ENCODE measurements around the gene TRIP11. TPM values are rescaled to one million over a fixed set of nuclear protein-coding genes. Genes with fewer than 3 reads are reported as not detected.

The TRIP11 gene
- total RNA-seq, 1 experiment from 2014 or later = 12.1 TPM

DNA sequence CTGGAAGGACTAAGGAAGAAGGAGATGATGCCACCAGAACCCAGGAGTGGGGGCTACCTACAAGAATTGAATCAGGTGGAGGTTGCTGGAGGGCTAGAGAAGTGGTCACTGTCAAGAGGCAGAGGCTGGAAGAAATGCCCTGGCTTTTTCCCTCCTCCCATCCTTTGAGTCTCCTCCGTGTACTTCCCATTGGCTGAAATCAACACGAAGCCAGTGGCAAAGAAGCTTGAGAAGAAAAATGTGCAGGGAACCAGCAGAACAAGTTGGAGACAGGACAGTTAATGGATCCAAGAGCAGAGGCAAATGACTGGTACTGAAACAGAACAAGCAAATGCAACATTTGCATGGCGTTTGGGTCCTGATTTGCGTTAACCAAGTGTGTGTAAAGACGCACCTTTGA lies 83.2 kb downstream of the TRIP11 start:
- Histone ChIP-seq H3K4me3 (ENCODE audit: insufficient read depth, low read depth, low read length) (no peak overlapping the region), H3K27me3 (ENCODE audit: control insufficient read depth, insufficient read depth, low read length) (no peaks in the 10 kb centered on the region), H3K36me3 (replicated peaks; ENCODE audit: control insufficient read depth, insufficient read depth, low read length) (no peaks in the 10 kb centered on the region)
- DNase-seq = no peak

DNA sequence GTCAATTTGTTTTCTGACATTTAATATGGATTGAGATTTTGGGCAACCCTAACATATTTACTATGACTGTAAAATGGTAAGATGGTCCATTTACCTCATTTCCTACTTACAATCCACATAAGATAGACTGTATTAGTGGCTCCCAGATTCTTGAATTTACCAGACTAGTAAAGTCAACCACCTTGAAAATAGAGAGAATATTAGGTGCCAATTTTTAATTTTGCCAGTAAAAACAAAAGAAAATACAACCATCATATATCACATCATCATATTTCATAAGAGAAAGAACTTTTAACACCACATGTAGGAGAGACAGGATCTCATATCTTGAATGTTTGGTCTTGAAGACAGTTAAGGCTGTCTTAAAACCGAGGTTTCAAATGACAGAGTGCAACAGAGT lies 84.7 kb downstream of the TRIP11 start:
- Histone ChIP-seq H3K4me3 (ENCODE audit: insufficient read depth, low read depth, low read length) (no peak overlapping the region), H3K36me3 (replicated peaks; ENCODE audit: control insufficient read depth, insufficient read depth, low read length) (no peaks in the 10 kb centered on the region), H3K27me3 (ENCODE audit: control insufficient read depth, insufficient read depth, low read length) (no peaks in the 10 kb centered on the region)
- DNase-seq = no peak

DNA sequence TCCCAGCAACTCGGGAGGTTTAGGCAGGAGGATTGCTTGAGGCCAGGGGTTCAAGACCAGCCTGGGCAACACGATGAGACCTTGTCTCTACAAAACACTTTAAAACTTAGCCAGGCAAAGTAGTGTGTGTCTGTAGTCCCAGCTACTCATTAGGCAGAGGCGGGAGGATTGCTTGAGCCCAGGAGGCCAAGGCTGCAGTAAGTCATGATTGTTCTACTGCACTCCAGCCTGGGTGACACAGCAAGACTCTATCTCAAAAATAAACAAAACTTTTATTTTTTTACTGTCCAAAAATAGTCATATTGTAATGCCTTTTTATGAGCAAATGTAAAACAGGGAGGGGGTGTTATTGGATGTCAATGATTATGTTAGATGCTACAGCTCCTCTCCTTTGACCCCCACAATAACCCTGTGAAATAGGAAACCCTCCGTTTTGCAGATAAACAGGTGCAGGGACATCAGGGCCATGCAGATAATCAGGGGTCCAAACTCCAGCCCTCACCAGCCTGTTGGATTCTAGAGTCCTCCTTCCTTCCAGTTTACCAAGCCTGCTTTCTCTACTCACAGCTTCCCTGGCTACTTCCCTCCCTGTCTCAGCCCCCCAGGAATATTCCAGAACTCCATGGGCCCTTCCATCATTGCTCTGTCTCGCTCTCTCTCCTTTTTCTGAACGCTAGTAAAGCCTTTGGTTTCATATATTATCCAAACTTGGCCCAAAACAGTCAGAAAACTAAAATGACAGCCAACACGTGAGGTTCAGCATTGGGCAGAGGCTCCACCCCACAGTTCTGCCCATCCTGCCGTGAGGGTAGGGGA lies 86.5 kb downstream of the TRIP11 start:
- H3K36me3 ChIP-seq (replicated peaks; ENCODE audit: control insufficient read depth, insufficient read depth, low read length) = no peaks in the 10 kb centered on the region
- DNase-seq = no peak
- H3K27me3 ChIP-seq (ENCODE audit: control insufficient read depth, insufficient read depth, low read length) = no peaks in the 10 kb centered on the region
- no peak overlapping the region for H3K4me3 ChIP-seq (ENCODE audit: insufficient read depth, low read depth, low read length)

DNA sequence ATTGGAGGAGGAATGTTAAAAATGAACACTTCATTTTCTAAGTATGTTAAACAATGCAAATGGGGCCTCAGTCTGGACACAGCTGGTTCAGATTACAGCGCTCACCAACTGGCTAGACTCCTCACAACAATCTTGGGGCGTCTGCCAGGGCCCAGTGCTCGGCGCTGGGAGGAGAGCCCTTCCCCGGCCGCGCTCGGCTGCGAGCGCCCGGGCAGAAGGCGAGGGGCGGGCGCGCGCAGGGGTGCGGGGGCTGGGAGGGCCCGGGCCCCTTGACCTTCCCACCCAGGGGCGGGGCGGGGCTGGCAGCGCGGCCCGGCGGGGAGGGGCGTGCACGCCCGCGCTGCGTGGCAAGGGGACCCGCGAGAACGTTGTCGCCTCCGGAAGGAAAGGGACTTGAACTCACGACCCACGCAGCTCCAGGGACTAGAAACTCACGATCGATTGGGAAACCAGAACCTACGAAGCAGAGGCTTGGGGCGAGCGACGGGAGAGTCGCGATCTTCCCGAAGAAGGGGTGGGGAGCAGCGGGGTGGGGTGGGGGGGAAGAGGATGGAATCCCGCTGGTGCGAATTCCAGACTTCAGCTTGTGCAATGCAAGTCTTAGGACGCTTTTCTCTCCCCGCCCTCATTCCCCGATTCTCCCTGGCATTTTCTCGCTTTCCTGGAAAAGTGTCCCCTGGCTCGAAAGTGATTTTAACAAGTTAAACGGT lies 92.2 kb downstream of the TRIP11 start, which contains the start of gene FBLN5:
Gene FBLN5, minus strand, starts transcription at position 220 of the 710 bp plus-strand sequence. CDS start 465 bp downstream, outside the sequence.
- DNase-seq = peak; percentile 92
- Histone ChIP-seq H3K4me3 (ENCODE audit: insufficient read depth, low read depth, low read length) (peak within 1 kb of the TSS; percentile 44), H3K27me3 (ENCODE audit: control insufficient read depth, insufficient read depth, low read length) (peaks cover 19% of the 10 kb centered on the region)

DNA sequence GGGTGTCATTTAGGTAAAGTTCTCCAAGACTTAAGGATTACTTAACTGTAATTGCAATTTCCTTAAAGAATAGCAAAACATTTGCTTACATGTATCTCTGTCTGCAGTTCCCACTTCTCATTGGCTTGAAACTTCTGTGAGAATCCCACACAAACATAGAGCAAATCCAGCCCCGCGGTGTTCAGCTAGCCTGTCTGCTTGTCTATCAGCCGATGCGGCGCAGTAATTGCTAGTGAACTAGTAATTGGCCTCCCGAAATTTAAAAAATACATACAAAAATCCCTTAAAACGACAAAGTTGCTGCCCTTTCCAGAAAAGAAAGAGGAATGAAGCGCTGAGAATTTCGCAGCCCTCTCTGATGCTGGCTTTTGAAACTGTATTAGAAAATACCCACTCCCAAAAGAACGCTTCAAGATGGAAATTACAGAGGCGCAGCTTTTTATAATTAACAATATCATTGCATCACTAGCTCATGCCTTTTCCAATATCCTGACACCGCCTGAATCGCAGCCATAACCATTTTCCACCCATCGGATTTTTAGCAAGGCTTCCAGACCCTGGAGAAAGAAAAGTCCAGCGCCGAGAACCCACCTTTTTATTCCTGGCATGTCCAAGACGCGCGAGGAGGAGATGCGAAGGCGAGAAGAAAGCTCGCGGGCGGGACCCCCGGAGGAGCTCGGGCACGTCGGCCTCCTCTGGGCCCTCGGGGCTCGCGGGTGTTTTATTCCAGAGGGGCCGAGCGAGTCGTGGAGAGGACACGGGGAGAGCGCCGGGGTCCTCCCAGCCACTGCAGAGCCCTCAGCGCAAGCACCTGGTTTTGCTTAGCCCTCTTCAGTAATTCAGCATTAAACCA lies 93.0 kb downstream of the TRIP11 start:
- DNase-seq = no peak
- Histone ChIP-seq H3K4me3 (ENCODE audit: insufficient read depth, low read depth, low read length) (peak overlapping the region; percentile 44), H3K36me3 (replicated peaks; ENCODE audit: control insufficient read depth, insufficient read depth, low read length) (no peaks in the 10 kb centered on the region), H3K27me3 (ENCODE audit: control insufficient read depth, insufficient read depth, low read length) (peaks cover 19% of the 10 kb centered on the region)

More for the DNA sequence above, 92.2 kb downstream of the TRIP11 start, which contains the start of gene FBLN5:
- H3K36me3 ChIP-seq (replicated peaks; ENCODE audit: control insufficient read depth, insufficient read depth, low read length) = no peaks in the 10 kb centered on the region

DNA sequence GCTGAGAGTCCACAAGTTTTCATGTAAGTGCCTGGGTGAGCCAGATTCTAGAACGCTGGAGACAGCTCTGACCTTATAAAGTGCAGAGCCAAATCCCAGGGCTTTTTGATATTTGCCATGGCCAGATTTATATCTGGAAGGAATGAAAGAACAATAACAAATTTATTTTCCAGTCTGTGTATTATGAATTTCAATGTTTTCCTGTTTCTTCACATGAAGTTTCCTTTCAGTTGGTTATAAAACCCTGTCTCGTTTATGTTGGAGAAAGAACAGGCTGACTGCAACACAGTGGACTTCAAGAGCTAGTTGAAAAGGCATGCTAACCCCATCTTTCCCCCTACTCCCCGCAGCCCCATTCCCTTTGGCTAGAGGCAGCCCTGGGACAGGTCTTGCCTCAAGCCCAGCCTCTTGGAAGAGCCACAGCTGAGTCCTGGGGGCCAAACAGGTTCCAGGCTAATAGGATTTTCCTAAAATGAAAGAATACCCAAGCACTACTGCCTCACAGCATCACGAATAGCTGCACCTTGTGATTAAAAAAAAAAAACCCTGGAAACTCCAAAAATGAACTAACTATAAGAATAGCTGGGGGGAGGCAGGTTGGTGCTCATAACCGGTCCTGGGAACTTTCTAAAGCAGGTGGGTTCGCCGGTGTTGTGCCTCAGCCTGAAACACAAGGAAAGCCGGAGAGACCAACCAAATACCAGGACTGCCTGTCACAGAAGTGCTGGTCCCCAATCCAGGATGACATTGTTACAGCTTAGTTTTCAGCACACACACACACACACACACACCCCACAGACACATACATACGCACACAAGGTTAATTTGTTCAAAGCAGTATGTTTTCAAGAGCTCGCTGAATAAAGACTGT lies 93.9 kb downstream of the TRIP11 start:
- H3K36me3 ChIP-seq (replicated peaks; ENCODE audit: control insufficient read depth, insufficient read depth, low read length) = no peaks in the 10 kb centered on the region
- no peak for DNase-seq
- H3K4me3 ChIP-seq (ENCODE audit: insufficient read depth, low read depth, low read length) = no peak overlapping the region
- H3K27me3 ChIP-seq (ENCODE audit: control insufficient read depth, insufficient read depth, low read length) = peaks cover 19% of the 10 kb centered on the region

- no peaks in the 10 kb centered on the region for H3K36me3 ChIP-seq (replicated peaks; ENCODE audit: control insufficient read depth, insufficient read depth, low read length)
- DNase-seq = no peak
- H3K4me3 ChIP-seq (ENCODE audit: insufficient read depth, low read depth, low read length) = no peak overlapping the region
- H3K27me3 ChIP-seq (ENCODE audit: control insufficient read depth, insufficient read depth, low read length) = peaks cover 16% of the 10 kb centered on the region
These were observed 96.9 kb downstream of the TRIP11 start for GRCh38 chr14:91942946-91943345.

DNA sequence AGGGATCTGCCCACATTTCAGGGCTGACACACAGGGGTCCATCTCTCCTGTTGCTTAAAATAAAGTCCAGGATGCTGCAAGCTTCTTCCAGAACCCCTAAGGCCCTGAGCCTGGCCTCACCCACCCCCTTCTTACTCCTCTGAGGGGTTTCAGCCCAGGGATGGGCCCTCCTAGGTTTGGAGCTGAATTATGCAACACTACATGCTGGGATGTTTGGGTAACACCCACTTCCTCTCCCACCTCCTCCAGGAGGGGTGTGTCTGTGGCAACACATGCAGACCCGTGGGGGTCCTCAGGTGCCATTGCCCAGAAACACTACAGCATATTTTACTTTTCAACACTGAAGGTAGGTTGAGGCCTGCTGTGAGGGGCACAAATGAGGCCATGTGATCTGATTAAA lies 97.7 kb downstream of the TRIP11 start:
- Histone ChIP-seq H3K36me3 (replicated peaks; ENCODE audit: control insufficient read depth, insufficient read depth, low read length) (no peaks in the 10 kb centered on the region), H3K4me3 (ENCODE audit: insufficient read depth, low read depth, low read length) (no peak overlapping the region), H3K27me3 (ENCODE audit: control insufficient read depth, insufficient read depth, low read length) (peaks cover 9% of the 10 kb centered on the region)
- DNase-seq = no peak

DNA sequence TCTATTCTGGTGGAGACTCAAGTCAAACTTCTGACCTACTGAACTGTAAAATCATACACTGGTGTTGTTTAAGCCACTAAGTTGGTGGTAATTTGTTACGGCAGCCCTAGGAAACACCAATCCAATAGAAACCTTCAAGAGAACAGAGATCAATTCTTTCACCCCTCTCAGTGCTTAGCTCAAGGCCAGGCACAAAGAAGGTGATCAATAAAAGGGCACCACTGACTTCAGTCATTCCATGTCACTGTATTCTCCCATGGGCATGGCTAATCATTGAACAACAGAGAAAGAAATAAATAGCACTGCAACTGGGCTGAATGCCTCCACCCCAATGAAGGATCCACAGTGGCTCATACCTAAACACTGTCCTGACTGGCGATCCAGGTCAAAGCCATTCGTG lies 99.7 kb downstream of the TRIP11 start:
- H3K4me3 ChIP-seq (ENCODE audit: insufficient read depth, low read depth, low read length) = no peak overlapping the region
- H3K36me3 ChIP-seq (replicated peaks; ENCODE audit: control insufficient read depth, insufficient read depth, low read length) = no peaks in the 10 kb centered on the region
- DNase-seq = no peak
- no peaks in the 10 kb centered on the region for H3K27me3 ChIP-seq (ENCODE audit: control insufficient read depth, insufficient read depth, low read length)

GRCh38 chr14:91935586-91935985 lies 104.3 kb downstream of the TRIP11 start:
- Histone ChIP-seq H3K27me3 (ENCODE audit: control insufficient read depth, insufficient read depth, low read length) (no peaks in the 10 kb centered on the region), H3K4me3 (ENCODE audit: insufficient read depth, low read depth, low read length) (no peak overlapping the region), H3K36me3 (replicated peaks; ENCODE audit: control insufficient read depth, insufficient read depth, low read length) (no peaks in the 10 kb centered on the region)
- no peak for DNase-seq

DNA sequence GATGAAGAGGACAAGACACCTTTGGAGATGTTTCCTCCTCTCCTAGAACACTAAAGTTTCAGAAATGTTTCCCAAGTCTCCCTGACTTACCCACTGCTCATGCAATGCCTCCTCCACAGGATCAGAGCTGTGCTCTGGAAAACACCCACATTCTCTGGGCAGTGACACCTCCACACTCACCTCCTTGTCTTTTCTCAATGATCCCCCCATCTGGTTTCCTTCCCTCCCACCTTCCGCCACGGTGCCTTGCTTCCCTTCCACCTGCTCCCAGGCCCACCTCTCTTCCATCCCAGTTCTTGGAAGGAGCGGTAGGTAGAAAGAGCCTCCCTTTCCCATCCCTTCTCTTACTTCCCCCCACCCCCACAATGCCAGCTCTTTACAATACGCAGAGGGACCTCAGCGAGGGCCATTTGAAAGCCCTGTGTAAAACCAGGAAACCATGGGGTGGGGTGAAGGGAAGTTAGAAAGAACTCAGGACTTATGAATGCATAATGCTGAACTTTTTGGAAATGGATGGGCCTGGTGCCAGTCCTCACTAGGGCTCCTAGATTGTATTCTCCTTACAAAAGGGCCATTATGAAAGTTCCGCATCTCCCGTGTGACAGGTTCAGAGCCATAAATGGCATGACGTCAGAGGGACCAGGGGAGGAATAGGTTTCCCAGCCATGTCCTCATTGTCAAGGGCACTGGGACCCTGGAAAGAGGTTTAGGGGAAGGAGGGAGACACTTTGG lies 105.1 kb downstream of the TRIP11 start:
- Histone ChIP-seq H3K27me3 (ENCODE audit: control insufficient read depth, insufficient read depth, low read length) (no peaks in the 10 kb centered on the region), H3K36me3 (replicated peaks; ENCODE audit: control insufficient read depth, insufficient read depth, low read length) (no peaks in the 10 kb centered on the region), H3K4me3 (ENCODE audit: insufficient read depth, low read depth, low read length) (no peak overlapping the region)
- no peak for DNase-seq

- DNase-seq = no peak
- no peaks in the 10 kb centered on the region for H3K27me3 ChIP-seq (ENCODE audit: control insufficient read depth, insufficient read depth, low read length)
These were observed 108.3 kb downstream of the TRIP11 start for GRCh38 chr14:91931478-91932088.

DNA sequence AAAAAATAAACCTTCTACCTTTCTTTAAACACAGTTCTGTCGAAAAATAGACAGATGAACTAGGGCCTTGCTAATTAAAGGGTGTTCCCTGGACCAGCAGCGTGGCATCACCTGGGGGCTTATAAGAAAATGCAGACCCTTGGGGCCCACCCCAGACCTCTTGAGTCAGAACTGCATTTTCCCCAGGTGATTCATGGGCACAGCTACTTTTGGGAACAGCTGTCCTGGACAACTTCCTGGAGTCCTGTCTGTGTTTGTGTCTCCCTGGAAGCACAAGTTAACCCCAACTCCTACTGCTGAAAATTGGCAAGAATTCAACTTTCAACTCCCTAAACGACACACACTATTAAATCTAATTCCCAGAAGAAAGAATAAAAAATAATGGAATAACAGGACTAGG lies 110.2 kb downstream of the TRIP11 start:
- Histone ChIP-seq H3K27me3 (ENCODE audit: control insufficient read depth, insufficient read depth, low read length) (no peaks in the 10 kb centered on the region), H3K4me3 (ENCODE audit: insufficient read depth, low read depth, low read length) (no peak overlapping the region), H3K36me3 (replicated peaks; ENCODE audit: control insufficient read depth, insufficient read depth, low read length) (no peaks in the 10 kb centered on the region)
- DNase-seq = no peak

More at GRCh38 chr14:91931478-91932088, 108.3 kb downstream of the TRIP11 start:
- Histone ChIP-seq H3K4me3 (ENCODE audit: insufficient read depth, low read depth, low read length) (no peak overlapping the region), H3K36me3 (replicated peaks; ENCODE audit: control insufficient read depth, insufficient read depth, low read length) (no peaks in the 10 kb centered on the region)
